HG03025 (cell line): ENCODE data around the gene MRPL36.
"Not testable (repeated sequence)": the region's sequence is repeated elsewhere in the genome, so short reads cannot be mapped to it uniquely, and the experiment has no call there.

Experiments
- ATAC-seq: cut with Tn5 transposase; IDR thresholded peaks from one replicate; pipeline ENCODE4 v1.9.1; 2021; ENCODE audit warnings: mild to moderate bottlenecking, moderate library complexity; ENCODE audit not compliant: unreplicated experiment, low FRiP score

The MRPL36 gene

DNA sequence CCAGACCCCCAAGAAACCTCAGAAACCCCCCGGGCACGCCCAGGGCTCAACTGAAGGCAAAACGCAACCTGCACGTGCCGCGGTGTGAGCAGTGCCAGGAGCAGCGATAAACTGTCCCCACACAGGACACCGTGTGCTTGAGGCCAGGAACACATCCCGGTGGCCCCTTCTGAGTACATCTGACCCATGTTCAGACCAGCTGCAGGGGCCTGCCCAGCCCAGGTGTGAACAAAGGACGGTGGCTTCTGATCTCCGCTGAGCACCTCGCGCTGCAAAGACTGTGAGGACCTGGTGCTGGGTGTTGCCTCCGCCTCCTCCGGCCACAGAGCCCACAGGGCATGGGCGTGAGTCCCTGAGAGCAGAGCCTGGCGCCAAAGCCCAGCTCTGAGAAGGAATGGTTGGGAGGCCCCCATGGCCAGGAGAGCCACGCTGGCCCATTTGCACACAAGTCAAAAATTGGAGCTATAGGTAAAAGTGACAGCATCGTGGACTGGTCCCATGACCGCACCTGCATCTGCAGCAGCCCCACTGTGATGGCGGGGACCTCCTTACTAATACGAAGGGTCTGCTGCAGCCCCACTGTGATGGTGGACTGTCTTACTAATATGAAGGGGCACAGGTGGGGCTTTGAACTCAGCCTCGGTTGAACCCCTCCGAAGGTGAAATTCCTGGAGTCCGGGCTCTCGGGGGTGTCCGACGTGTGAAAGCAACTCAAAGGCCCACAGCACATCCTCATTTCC, 33.0 kb upstream of the MRPL36 start:
- ATAC-seq, result no peak

- ATAC-seq, result no peak
Measured at GRCh38 chr5:1831677-1832313, 32.2 kb upstream of the MRPL36 start.

DNA sequence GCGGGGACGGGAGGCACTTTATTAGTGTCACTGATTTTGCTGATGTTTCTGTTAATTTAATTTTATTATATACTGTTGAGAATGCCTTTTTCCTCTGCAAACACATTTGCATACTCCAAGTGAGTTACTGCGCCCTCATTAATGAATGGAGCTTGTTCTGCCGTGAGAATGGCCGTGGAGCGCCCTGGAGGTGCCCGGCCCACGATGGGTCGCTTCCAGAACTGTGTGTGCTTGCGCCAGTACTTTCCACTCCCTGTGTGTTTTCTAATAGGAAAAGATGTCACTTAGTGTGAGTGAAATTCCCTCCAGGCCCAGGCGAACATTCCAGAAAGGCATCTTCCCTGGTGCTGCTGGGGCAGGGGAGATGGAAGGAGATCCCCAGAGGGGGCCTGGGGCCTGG, 31.6 kb upstream of the MRPL36 start:
- ATAC-seq, result no peak

- no peak for ATAC-seq
Measured at GRCh38 chr5:1830571-1831228, 31.1 kb upstream of the MRPL36 start.

GRCh38 chr5:1827886-1828397, 28.3 kb upstream of the MRPL36 start:
- no peak for ATAC-seq

- no peak for ATAC-seq
Measured at GRCh38 chr5:1827025-1827885, 27.6 kb upstream of the MRPL36 start.

GRCh38 chr5:1826235-1826980, 26.8 kb upstream of the MRPL36 start:
- ATAC-seq, result no peak

GRCh38 chr5:1824903-1825841, 25.5 kb upstream of the MRPL36 start:
- no peak for ATAC-seq

DNA sequence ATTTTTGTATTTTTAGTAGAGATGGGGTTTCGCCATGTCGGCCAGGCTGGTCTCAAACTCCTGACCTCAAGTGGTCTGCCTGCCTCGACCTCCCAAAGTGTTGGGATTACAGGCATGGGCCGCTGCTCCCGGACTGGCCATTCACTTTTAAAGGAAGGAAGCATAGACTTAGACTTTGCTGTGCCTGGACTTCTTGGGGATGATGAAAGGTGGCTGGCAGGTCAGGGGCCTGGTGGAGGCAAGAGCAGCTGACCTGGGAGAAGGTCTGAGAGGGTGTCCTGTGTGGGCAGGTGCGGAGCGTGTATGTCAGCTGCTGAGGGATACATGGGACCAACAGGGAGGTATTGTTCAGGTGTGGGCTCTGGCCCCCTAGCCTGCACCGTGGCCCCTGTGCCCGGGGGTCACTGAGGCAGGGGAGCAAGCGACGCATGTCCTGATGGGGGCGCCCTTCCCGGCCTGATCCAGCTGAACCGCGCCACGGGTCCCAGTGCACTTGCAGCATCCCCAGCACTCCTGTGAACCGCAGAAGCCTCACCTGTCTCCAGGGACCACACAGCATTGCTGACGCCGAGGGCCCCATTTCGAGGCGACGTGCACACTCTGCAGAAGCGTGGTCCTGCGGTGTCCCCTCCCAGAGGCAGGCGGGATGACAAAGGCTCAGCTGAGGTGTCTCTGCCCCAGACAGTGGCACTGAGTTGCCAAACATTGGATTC, 24.6 kb upstream of the MRPL36 start:
- ATAC-seq, result no peak

GRCh38 chr5:1823381-1824034, 23.9 kb upstream of the MRPL36 start:
- no peak for ATAC-seq

DNA sequence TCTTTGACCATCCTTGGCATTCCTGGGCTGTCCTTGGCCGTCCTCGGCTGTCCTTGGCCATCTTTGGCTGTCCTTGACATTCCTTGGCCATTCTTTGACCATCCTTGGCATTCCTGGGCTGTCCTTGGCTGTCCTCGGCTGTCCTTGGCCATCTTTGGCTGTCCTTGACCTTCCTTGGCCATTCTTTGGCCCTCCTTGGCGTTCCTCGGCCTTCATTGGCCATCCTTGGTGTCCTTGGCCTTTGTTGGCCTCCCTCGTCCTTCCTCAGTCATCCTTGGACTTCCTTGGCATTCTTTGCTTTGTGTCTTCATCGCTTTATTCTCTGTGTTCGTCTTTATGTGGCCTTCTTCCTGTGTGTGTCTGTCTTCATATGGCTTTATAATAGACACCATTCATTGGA, 22.2 kb upstream of the MRPL36 start:
- ATAC-seq, result no peak

GRCh38 chr5:1820926-1821325, 21.3 kb upstream of the MRPL36 start:
- ATAC-seq, result no peak

DNA sequence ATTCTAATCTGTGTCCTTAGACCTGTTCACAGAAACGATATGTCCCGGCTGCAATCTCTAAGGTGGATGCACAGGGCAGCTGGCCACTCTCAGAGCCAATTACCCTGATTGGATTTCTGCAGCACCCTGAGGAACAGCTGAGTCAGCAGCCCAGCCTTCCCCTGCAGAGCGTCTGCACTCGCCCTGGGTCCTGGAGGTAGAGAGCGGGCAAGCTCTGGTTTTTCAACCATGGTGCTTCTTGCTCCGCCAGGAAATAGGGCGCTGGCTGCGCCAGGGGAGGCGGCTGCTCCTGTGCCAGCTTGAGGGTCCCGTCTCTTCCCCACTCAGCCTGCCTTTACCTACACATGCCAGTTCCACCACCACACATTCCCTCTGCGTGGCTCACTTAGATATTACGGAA, 20.7 kb upstream of the MRPL36 start:
- no peak for ATAC-seq

GRCh38 chr5:1819458-1819857, 19.8 kb upstream of the MRPL36 start:
- no peak for ATAC-seq

- no peak for ATAC-seq
Measured at GRCh38 chr5:1818784-1819183, 19.1 kb upstream of the MRPL36 start.

GRCh38 chr5:1817261-1818043, 17.8 kb upstream of the MRPL36 start:
- no peak for ATAC-seq

GRCh38 chr5:1816495-1817089, 17.0 kb upstream of the MRPL36 start:
- ATAC-seq, result not testable (repeated sequence)
